Renal cortical epithelial cell (primary cell): ENCODE data around the gene FADS2. TPM values are rescaled to one million over a fixed set of nuclear protein-coding genes. Genes with fewer than 3 reads are reported as not detected.

Experiments used
- DNase-seq: peaks from one replicate; pipeline ENCODE4 v3.0.0-alpha.2; 2011; ENCODE audit warnings: low read depth
- total RNA-seq: library from RNA; depleted of rRNA; stranded (reverse); fragments of >200 nt; gene quantifications from 2 replicates; pipeline ENCODE4 v1.2.3, GENCODE V29; 2014

The FADS2 gene
- 37.7 and 199 TPM in 2 replicates for total RNA-seq

- DNase-seq, result peak; percentile 78
Observed at GRCh38 chr11:61827571-61828378, at the start of gene FADS2. Gene FADS2 (plus strand): TSS chr11:61828300. CDS start chr11:61828391, 91 bp downstream.

GRCh38 chr11:61778357-61778886 lies 49.7 kb upstream of the FADS2 start:
- no peak for DNase-seq

GRCh38 chr11:61778920-61779650 lies 49.0 kb upstream of the FADS2 start:
- DNase-seq, result no peak

DNA sequence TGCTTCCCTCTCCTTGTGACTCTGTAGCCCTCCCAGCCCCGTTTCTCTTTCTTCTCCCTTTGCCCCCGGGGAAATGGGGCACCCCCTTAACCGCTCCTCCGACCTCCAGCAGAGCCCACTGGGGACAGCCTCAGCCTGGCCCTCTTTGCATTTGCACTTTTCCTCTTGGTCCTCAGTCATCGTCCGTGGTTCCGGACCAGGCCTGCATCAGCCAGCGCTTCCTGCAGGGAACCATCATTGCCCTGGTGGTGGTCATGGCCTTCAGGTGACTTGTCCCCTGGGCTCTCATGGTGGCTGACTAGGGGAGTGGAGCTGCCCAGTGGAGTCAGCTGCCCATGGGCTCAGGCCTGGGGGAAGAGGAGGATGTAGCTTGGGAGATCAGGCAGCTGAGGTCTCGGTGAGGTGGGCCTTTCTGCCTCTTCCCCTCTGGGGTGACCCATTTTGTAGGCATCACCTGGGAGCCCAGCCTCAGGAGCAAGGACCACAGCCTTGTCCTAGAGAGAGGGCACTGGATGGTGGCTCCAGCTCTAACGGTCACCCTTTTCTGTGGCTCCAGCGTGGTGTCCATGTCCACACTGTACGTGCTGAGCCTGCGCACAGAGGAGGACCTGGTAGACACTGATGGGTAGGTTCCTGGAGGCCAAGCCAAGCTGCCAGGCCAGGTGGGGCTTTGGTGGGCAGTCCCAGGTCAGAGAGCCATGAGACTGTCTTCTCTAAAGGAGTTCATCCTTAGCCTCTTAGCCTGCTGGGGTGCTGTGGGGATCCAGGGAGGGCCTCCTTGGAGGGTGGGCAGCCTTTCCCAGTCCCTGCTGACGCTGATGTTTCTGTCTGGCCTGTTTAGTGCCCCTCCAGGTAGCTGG lies 48.2 kb upstream of the FADS2 start:
- no peak for DNase-seq

DNA sequence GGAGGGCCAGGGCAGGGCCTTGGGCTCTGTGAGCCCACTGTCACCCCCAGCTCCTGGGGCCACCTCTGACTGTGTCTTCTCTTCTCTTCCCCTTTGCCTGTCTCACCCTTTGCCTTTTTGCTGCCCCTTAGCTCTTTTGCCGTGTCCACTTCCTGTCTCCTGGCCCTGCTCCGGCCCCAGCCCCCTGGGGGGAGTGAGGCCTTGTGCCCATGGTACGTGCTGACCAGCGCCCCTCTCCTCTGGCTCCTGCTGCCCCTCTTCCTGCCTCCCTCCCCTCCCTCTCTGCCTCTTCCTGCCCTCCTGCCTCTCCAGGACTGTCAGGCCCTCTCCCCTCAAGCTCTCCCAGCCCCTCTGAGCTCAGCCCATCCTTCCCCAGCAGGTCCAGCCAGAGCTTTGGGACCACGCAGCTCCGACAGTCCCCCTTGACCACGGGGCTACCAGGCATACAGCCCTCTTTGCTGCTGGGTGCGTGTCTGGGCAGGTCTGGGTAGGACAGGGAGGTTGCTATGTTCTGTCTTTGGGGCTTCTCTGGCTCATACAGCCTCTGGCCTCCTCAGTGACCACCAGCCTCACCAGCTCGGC lies 47.4 kb upstream of the FADS2 start:
- no peak for DNase-seq

DNA sequence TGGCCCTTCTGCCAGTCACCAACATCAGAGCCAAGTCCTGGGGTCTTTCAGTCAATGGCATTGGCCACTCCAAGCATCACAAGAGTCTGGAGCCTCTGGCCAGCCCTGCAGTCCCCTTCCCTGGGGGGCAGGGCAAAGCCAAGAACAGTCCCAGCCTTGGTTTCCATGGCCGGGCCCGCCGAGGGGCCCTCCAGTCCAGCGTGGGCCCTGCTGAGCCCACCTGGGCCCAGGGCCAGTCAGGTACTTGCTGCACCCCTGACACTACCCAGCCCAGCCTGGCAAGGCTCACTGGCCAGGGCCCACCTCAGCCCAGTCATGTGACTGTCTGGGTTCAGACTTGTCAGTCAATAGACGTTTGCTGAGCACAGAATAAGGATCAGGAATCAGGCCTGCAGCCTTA lies 46.5 kb upstream of the FADS2 start:
- DNase-seq, result no peak

DNA sequence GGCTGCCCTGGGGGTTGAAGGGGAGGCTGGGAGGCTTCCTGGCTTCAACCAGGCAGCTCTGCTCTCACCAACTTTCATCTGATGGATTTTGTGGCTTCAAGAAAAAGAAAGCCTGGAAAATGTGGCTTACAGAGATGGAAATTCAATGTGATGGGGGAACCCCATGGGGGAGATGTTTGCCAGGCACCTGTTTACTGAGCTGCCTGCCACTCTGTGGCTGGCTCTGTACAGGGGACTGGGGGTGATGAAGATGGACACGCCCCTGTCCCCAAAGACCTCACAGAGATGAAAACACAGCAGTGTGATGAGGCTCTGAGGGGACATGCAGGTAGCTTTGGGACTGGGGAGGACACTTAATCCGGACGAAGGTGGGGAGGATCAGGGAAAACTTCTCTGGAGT lies 45.8 kb upstream of the FADS2 start:
- no peak for DNase-seq

DNA sequence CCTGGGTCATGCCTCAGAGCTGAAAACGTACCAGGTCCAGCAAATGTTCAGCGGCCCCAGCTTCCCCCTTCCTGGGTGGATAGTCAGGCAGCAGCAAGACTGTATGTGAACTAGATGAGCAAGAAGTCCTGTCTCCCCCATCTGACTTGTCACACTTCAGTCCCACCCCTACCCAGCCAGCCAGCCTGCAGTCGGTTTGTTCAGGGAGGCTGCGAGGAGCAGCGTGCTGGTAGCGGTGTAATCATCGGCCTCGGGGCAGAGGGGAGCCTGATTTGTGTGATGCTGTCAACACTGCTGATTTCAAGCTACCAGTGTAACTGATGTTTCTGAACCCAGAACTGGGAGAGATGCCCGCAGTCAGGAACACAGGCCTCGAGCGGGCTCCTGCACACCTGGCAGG lies 45.3 kb upstream of the FADS2 start:
- DNase-seq, result no peak

GRCh38 chr11:61783717-61784505 lies 44.2 kb upstream of the FADS2 start:
- peak; percentile 17 for DNase-seq

- DNase-seq, result no peak
Observed at GRCh38 chr11:61784506-61784805, 43.6 kb upstream of the FADS2 start.

DNA sequence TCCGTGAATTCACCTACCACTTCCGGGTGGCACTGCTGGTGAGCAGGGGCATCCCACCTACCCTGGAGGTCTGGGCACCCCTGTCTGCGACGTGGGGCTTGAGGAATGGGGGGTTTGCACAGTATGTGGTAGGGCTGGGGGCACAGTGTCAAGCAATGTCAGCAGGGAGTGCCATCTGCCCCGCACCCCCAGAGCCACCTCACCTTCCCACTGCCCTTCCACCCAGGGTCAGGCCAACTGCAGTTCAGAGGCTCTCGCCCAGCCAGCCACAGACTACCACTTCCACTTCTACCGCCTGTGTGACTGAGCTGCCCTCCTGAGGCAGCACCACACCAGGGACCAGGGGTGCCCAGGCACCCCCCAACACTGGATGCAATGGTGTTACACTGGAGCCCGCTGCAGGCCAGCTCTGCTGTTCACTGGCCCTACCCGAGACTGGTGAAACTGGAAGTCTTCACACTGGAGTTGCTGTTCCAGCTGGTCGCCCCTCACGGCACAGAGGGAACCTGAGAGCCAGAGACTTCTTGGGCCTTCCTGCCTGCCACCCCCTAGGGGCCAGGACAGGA lies 42.2 kb upstream of the FADS2 start:
- peak; percentile 47 for DNase-seq

DNA sequence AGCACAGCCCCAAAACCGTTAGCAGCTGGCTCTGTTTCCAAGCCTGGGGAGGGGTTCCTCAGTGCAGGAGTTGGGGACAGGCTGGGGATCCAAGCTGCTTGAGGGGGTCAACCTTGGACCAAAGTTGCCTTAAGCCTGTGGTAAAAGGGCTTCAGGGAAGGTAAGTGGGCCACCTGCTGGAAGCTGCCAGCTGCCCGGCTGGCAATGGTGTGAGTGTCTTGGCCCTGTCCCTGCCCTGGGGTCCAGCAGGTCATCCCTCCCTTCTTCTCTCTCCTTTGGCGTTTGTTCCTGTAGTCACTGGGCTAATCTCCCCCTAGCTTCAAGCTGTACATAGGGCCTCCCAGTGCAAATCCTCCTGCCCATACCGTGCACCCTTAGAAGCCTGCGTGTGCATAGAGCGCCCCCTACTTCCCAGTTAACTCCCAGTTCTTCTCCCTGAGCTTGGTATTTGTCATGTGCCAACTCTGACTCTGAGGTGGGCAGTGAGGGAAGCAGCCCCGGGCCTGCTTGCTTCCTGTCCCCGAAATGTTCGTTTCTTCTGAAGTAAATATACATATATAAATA lies 40.1 kb upstream of the FADS2 start:
- DNase-seq, result peak; percentile 59

GRCh38 chr11:61791737-61792309 lies 36.3 kb upstream of the FADS2 start:
- peak; percentile 74 for DNase-seq

DNA sequence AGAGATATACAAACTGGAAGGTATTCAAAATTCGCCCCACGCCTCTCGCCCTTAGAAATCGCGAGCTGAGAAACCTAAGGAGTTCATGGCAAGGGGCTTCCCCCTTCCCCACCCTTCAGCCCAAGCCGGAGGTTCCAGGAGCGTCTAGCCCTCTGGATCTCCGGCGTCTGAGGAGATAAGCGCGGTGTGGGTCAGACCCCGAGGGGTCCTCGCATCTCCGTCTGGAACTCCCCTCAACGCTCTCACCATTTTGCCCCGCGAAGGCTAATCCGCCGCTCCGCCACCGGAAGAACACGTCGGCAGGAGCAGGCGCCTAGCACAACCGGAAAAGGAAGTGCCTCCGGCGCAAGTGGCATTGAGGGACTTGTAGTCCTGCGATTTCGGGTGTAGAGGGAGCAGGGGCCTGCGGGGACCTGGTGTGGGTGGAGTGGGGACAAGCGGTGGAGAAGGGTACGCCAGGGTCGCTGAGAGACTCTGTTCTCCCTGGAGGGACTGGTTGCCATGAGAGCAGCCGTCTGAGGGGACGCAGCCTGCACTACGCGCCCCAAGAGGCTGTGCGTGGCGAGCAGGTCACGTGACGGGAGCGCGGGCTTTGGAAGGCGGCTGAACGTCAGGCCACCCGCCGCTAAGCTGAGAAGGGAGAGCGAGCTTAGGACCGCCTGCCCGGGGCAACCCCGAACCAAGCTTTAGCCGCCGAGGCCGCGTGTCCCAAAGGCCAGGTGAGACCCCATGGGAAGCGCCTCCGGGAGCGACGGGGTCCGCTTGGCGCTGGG lies 35.6 kb upstream of the FADS2 start, which contains the start of the genes FEN1 and TMEM258:
Gene FEN1, plus strand, starts transcription at position 602 of the 773 bp plus-strand sequence. CDS start 2,451 bp downstream, outside the sequence.
Gene TMEM258, minus strand, starts transcription at position 290 of the 773 bp plus-strand sequence. Its CDS starts 41 bp downstream, at position 249.
- peak; percentile 90 for DNase-seq

DNA sequence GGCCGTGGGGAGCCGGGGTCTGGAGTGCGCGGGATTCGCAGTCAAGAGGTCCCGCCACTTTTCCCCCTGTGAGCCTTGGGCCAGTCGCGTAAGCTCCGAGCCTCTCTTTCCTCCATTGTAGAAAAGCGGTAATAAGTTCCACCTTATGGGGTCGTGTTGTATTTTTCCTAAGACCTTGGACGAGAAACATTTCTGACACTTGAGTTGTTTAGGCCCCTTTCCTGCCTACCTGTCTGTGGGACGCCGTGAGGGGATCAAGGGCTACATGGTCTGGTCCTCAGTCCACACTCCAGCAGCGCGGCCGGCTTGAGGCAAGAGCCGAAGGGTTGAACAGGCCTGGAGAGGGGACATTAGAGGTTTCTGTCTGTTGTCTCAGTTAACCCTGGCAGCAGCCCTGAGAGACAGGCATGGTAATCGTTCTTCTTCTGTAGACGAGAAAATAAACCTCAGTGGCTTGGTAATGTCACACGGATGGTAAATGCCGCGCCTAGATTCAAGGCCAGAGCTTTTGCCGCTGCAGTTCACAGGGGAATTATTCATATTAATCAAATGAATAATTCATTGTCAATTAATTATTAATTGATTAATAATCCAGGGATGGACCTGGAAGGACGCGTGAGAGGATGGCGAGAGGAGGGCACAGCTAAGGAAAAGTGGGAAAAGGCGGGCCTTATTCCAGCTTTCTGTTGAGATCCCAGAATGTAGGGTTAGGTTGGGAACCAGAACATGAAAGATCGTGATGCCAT lies 34.8 kb upstream of the FADS2 start:
- DNase-seq, result no peak

DNA sequence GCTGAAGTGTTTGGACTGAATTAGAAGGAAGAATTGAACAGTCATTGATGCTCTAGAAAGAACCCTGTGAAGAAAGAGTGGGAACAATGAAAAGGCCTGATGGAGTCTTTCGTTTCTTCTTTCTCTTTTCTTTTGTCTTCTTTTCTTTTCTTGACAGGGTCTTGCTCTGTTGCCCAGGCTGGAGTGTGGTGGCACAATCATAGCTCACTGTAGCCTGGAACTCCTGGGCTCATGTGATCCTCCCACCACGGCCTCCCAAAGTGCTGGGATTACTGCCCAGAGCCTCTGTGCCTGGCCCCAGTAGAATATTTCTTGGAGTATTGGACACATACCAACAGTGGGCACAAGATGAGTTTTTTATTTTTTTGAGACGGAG lies 34.3 kb upstream of the FADS2 start:
- no peak for DNase-seq

GRCh38 chr11:61794579-61794978 lies 33.5 kb upstream of the FADS2 start:
- no peak for DNase-seq

DNA sequence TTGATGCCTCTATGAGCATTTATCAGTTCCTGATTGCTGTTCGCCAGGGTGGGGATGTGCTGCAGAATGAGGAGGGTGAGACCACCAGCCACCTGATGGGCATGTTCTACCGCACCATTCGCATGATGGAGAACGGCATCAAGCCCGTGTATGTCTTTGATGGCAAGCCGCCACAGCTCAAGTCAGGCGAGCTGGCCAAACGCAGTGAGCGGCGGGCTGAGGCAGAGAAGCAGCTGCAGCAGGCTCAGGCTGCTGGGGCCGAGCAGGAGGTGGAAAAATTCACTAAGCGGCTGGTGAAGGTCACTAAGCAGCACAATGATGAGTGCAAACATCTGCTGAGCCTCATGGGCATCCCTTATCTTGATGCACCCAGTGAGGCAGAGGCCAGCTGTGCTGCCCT lies 32.6 kb upstream of the FADS2 start:
- DNase-seq, result no peak
